ENCODE data around the gene LSM12. TPM values are rescaled to one million over a fixed set of nuclear protein-coding genes. Genes with fewer than 3 reads are reported as not detected.

The LSM12 gene
- total RNA-seq, 2 experiments from 2014 or later: 61.9 to 62.5 TPM

GRCh38 chr17:43987131-43988021 lies 79.1 kb downstream of the LSM12 start:
- Mint-ChIP-seq H3K4me3 (no peak overlapping the region), H3K27me3 (ENCODE audit: low read depth) (peaks cover 39% of the 10 kb centered on the region), H3K4me1 (ENCODE audit: low read depth) (peaks cover 14% of the 10 kb centered on the region), H3K9me3 (ENCODE audit: insufficient read depth) (no peaks in the 10 kb centered on the region), H3K27ac (no peak overlapping the region), H3K36me3 (ENCODE audit: low read depth) (no peaks in the 10 kb centered on the region)
- ChIA-PET POLR2A (no interaction called here), CTCF (interaction anchor here (0.8 to 2.8 kb wide), 2 partner anchors 8 to 43 kb away, joined by 3 to 12 read pairs; no protein-coding TSS in a partner anchor)
- DNase-seq (no peak), ATAC-seq (no peak)

- POLR2A ChIA-PET: interaction anchor here (0.6 kb wide), 1 partner anchor 42 kb away, joined by 3 read pairs; no protein-coding TSS in a partner anchor
- CTCF ChIA-PET: interaction anchor here (2.8 kb wide), 1 partner anchor 42 kb away, joined by 12 read pairs; no protein-coding TSS in a partner anchor
Measured at GRCh38 chr17:43986225-43986981, 80.1 kb downstream of the LSM12 start.

DNA sequence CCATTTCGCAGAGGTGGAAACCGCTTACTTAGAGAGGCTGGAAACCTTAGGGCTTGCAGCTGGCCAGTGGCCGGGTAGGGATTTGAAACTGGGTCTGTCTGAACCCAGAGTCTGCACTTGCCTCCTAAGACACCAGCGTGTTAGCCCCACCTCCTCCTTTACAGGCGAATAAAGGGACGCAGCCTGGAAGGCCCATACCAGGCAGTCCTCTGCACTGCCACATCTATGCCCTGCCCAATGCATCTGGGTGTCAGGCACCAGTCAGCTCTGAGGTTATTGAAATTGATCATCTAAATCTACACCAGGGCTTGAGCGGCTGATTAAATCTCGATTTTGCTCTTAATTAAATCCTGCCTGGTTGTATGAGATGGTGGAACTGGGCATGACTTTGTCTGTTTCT lies 82.0 kb downstream of the LSM12 start:
- Mint-ChIP-seq H3K9me3 (ENCODE audit: insufficient read depth) (no peaks in the 10 kb centered on the region), H3K4me3 (no peak overlapping the region), H3K4me1 (ENCODE audit: low read depth) (peaks cover 14% of the 10 kb centered on the region), H3K27me3 (ENCODE audit: low read depth) (peaks cover 52% of the 10 kb centered on the region), H3K27ac (no peak overlapping the region), H3K36me3 (ENCODE audit: low read depth) (no peaks in the 10 kb centered on the region)
- DNase-seq: no peak
- ATAC-seq: no peak
- ChIA-PET POLR2A (no interaction called here), CTCF (interaction anchor here (1.0 to 1.7 kb wide), 3 partner anchors 10 to 57 kb away, joined by 3 read pairs; no protein-coding TSS in a partner anchor)

More at GRCh38 chr17:43986225-43986981, 80.1 kb downstream of the LSM12 start:
- ATAC-seq: no peak
- H3K36me3 Mint-ChIP-seq (ENCODE audit: low read depth): no peaks in the 10 kb centered on the region
- H3K9me3 Mint-ChIP-seq (ENCODE audit: insufficient read depth): no peaks in the 10 kb centered on the region
- no peak for DNase-seq
- no peak overlapping the region for H3K27ac Mint-ChIP-seq
- no peak overlapping the region for H3K4me3 Mint-ChIP-seq
- peaks cover 44% of the 10 kb centered on the region for H3K27me3 Mint-ChIP-seq (ENCODE audit: low read depth)
- peaks cover 14% of the 10 kb centered on the region for H3K4me1 Mint-ChIP-seq (ENCODE audit: low read depth)

Other genes starting within 250 kb of the LSM12 start
- gene MPP3, start 233.5 kb downstream of the LSM12 start, total RNA-seq: not detected
- gene CD300LG, start 219.5 kb downstream of the LSM12 start, total RNA-seq: not detected
- gene MPP2, start 159.1 kb downstream of the LSM12 start, total RNA-seq: 1 to 10 TPM; 1.2 to 1.8 TPM
- gene PPY, start 124.2 kb downstream of the LSM12 start, total RNA-seq: not detected
- not detected for gene PYY, start 112.7 kb downstream of the LSM12 start, total RNA-seq
- under 1 TPM; 0.68 to 0.78 TPM for gene NAGS, start 62.0 kb downstream of the LSM12 start, total RNA-seq
- 10 to 100 TPM; 24.3 to 26.0 TPM for gene TMEM101, start 51.7 kb downstream of the LSM12 start, total RNA-seq
- gene G6PC3, start 4.1 kb upstream of the LSM12 start, total RNA-seq: 10 to 100 TPM; 19.3 to 19.7 TPM
- 10 to 100 TPM; 24.0 to 24.9 TPM for gene HDAC5, start 57.0 kb upstream of the LSM12 start, total RNA-seq
- 10 to 100 TPM; 16.4 to 18.0 TPM for gene HROB, start 75.3 kb upstream of the LSM12 start, total RNA-seq
- under 1 TPM; 0.26 to 0.42 TPM for gene ASB16, start 104.0 kb upstream of the LSM12 start, total RNA-seq
- 10 to 100 TPM; 26.7 to 27.9 TPM for gene TMUB2, start 120.3 kb upstream of the LSM12 start, total RNA-seq
- gene ATXN7L3, start 133.2 kb upstream of the LSM12 start, total RNA-seq: 100 to 1,000 TPM; 116 to 120 TPM
- 100 to 1,000 TPM; 165 to 182 TPM for gene UBTF, start 153.0 kb upstream of the LSM12 start, total RNA-seq
- gene SLC4A1, start 201.5 kb upstream of the LSM12 start, total RNA-seq: not detected
- gene RUNDC3A, start 241.9 kb upstream of the LSM12 start, total RNA-seq: under 1 TPM in 1 of 2 experiments, not detected in 1; 0.18 TPM

All from activated CD8-positive, alpha-beta T cell treated with anti-CD3 and anti-CD28 coated beads, Interleukin-2, amount 10 ng/mL, durations not matched to agents 7 days and 5 days (primary cell).